Mesenchymal stem cell (in vitro differentiated cells and primary cell): ENCODE results near the gene BCL7A.

Source experiments
- DNase-seq: peaks from one replicate; pipeline ENCODE4 v3.0.0-alpha.2; 2013
- H2AFZ ChIP-seq: one replicate; pipeline ENCODE4 v1.6.1; 2013; ENCODE audit warnings: low read depth, mild to moderate bottlenecking, control low read depth, inconsistent platforms, low read length, moderate library complexity
- H2AK5ac ChIP-seq: 2 replicates; pipeline ENCODE4 v1.6.1; 2013; ENCODE audit warnings: low read length, moderate library complexity, mild to moderate bottlenecking, inconsistent platforms; ENCODE audit not compliant: severe bottlenecking
- H2BK120ac ChIP-seq: one replicate; pipeline ENCODE4 v1.6.1; 2013; ENCODE audit warnings: low read depth, mild to moderate bottlenecking, inconsistent platforms, low read length, moderate library complexity
- H2BK12ac ChIP-seq, 2 experiments: one replicate each; pipeline ENCODE4 v1.6.1; 2013; ENCODE audit warnings: inconsistent platforms in 2 of 2, low read length in 2 of 2, mild to moderate bottlenecking in 2 of 2, moderate library complexity in 2 of 2, control low read depth in 1 of 2
- H2BK15ac ChIP-seq: one replicate; pipeline ENCODE4 v1.6.1; 2013; ENCODE audit warnings: mild to moderate bottlenecking, low read depth, inconsistent platforms; ENCODE audit not compliant: poor library complexity, severe bottlenecking
- H2BK5ac ChIP-seq: 2 replicates; pipeline ENCODE4 v1.6.1; 2013; ENCODE audit warnings: low read depth, mild to moderate bottlenecking, low read length, control low read depth, inconsistent platforms; ENCODE audit not compliant: poor library complexity, severe bottlenecking
- H3K14ac ChIP-seq, 2 experiments: one replicate each; pipeline ENCODE4 v1.6.1; 2013; ENCODE audit warnings: inconsistent platforms in 2 of 2, low read length in 2 of 2, control low read depth in 1 of 2, mild to moderate bottlenecking in 1 of 2, moderate library complexity in 1 of 2
- H3K18ac ChIP-seq, 2 experiments: one replicate each; pipeline ENCODE4 v1.6.1; 2013; ENCODE audit warnings: inconsistent platforms in 2 of 2, low read length in 2 of 2, control low read depth in 1 of 2, low read depth in 1 of 2, mild to moderate bottlenecking in 1 of 2
- H3K23ac ChIP-seq, 2 experiments: one replicate each; pipeline ENCODE4 v1.6.1; 2013; ENCODE audit warnings: inconsistent platforms in 2 of 2, low read length in 2 of 2, mild to moderate bottlenecking in 2 of 2, moderate library complexity in 2 of 2, control low read depth in 1 of 2
- H3K27ac ChIP-seq: 2 replicates; pipeline ENCODE4 v1.5.1; 2013; ENCODE audit warnings: mild to moderate bottlenecking, moderate library complexity, low read length, control low read depth, inconsistent platforms; ENCODE audit not compliant: poor library complexity, severe bottlenecking
- H3K27me3 ChIP-seq, 2 experiments: 2 replicates each; pipeline versions ENCODE4 v1.6.1 to v1.7.0; 2013; ENCODE audit warnings: low read length in 2 of 2, mild to moderate bottlenecking in 2 of 2, moderate library complexity in 2 of 2, control low read depth in 1 of 2, inconsistent platforms in 1 of 2; ENCODE audit not compliant: control insufficient read depth in 1 of 2, insufficient read depth in 1 of 2
- H3K36me3 ChIP-seq, 2 experiments: 2 replicates each; pipeline versions ENCODE4 v1.6.1 to v1.7.0; 2013; ENCODE audit warnings: low read length in 2 of 2, control low read depth in 1 of 2, inconsistent platforms in 1 of 2, low read depth in 1 of 2, mild to moderate bottlenecking in 1 of 2; ENCODE audit not compliant: insufficient read depth in 2 of 2, control insufficient read depth in 1 of 2
- H3K4ac ChIP-seq, 2 experiments: one replicate each; pipeline ENCODE4 v1.6.1; 2013; ENCODE audit warnings: inconsistent platforms in 2 of 2, low read length in 2 of 2, mild to moderate bottlenecking in 2 of 2, moderate library complexity in 2 of 2, control low read depth in 1 of 2, low read depth in 1 of 2
- H3K4me1 ChIP-seq: 2 replicates; pipeline ENCODE4 v1.6.1; 2013; ENCODE audit warnings: low read depth, low read length, control low read depth; ENCODE audit not compliant: control insufficient read depth, insufficient read depth
- H3K4me2 ChIP-seq: 2 replicates; pipeline ENCODE4 v1.6.1; 2013; ENCODE audit warnings: low read length, mild to moderate bottlenecking, inconsistent platforms; ENCODE audit not compliant: poor library complexity, severe bottlenecking
- H3K4me3 ChIP-seq, 2 experiments: 2 replicates each; pipeline versions ENCODE4 v1.5.1 to v1.7.0; 2013; ENCODE audit warnings: low read length in 2 of 2, mild to moderate bottlenecking in 2 of 2, control low read depth in 1 of 2, low read depth in 1 of 2; ENCODE audit not compliant: insufficient read depth in 1 of 2
- H3K79me1 ChIP-seq: replicated peaks from 2 replicates; pipeline ENCODE4 v1.6.1; 2013; ENCODE audit warnings: mild to moderate bottlenecking, control low read depth, low read length, inconsistent platforms; ENCODE audit not compliant: poor library complexity, severe bottlenecking
- H3K9ac ChIP-seq: 2 replicates; pipeline ENCODE4 v1.7.0; 2013; ENCODE audit warnings: mild to moderate bottlenecking, low read length, moderate library complexity
- H3K9me3 ChIP-seq: 2 replicates; pipeline ENCODE4 v1.7.0; 2013; ENCODE audit warnings: mild to moderate bottlenecking, low read length; ENCODE audit not compliant: control insufficient read depth
- H4K8ac ChIP-seq: one replicate; pipeline ENCODE4 v1.6.1; 2013; ENCODE audit warnings: inconsistent platforms, mild to moderate bottlenecking, low read length, moderate library complexity
- H4K91ac ChIP-seq: one replicate; pipeline ENCODE4 v1.6.1; 2013; ENCODE audit warnings: mild to moderate bottlenecking, low read length, inconsistent platforms
- WGBS: methylation state at CpG from one replicate; pipeline ENCODE4 v1.1.7; 2013; ENCODE audit warnings: mixed read lengths; 5-methylcytosine and 5-hydroxymethylcytosine counted together

The BCL7A gene

DNA sequence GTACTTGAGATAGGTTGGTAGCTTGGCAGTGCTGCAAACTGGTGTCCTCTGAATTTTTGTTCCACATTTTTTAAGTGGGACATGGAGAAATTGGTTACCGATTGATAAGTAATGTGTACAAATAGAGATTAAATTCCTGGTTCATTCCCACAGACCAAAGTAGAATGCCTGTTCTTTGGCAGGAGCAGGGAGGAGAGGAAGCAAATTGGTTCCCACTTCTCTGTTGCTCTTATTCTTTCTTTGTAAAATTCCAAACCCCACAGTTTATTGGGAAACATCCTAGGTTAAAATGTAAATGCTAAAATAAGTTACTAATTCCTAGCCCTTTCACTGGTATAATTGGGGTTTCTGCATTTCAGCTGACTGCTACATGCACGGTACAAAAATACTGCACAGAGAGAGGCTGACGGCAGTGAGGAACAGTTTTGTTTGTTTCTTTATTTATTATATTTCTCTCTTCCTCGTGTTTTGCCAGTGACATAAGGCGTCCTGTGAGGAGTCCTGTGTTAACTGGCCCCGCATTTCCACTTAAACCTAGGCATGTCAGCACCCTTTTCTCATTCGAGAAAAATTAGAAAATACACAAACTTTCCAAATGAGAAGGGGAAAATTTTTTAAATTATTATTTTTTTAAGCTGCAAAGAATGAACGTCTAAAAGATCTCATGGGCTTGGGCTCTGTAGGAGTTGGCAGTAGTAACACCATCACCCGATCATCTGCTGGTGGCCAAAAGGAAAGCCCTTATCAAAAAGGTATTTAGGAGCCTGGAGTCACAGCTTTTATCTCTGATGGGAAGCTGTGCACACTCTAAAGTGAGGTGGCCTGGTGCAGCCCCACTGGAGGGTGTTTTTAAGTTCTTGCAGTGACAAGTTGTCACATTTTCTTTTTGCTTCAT lies 25.4 kb upstream of the BCL7A start:
- H3K23ac ChIP-seq: no peak overlapping the region
- no peak overlapping the region for H2BK12ac ChIP-seq
- H2AK5ac ChIP-seq: no peak overlapping the region
- no peak overlapping the region for H3K14ac ChIP-seq
- H3K9me3 ChIP-seq: no peaks in the 10 kb centered on the region
- H4K8ac ChIP-seq: no peak overlapping the region
- H3K4me2 ChIP-seq: peak overlapping the region; percentile 31
- H3K4me1 ChIP-seq: peaks cover 17% of the 10 kb centered on the region
- H3K9ac ChIP-seq: no peak overlapping the region
- no peak overlapping the region for H3K4me3 ChIP-seq
- H2AFZ ChIP-seq: no peak overlapping the region
- no peak overlapping the region for H3K18ac ChIP-seq
- 55% methylated on average over 7 of the region's 9 CpGs for WGBS
- no peak overlapping the region for H2BK5ac ChIP-seq
- H3K79me1 ChIP-seq: no peaks in the 10 kb centered on the region
- H3K27me3 ChIP-seq: no peaks in the 10 kb centered on the region
- H3K27ac ChIP-seq: peak overlapping the region; percentile 56
- H4K91ac ChIP-seq: no peak overlapping the region
- no peak overlapping the region for H2BK15ac ChIP-seq
- peak; percentile 10 for DNase-seq
- H2BK120ac ChIP-seq: no peak overlapping the region
- H3K4ac ChIP-seq: no peak overlapping the region
- peaks cover 0 to under 1% of the 10 kb centered on the region in 2 experiments for H3K36me3 ChIP-seq

DNA sequence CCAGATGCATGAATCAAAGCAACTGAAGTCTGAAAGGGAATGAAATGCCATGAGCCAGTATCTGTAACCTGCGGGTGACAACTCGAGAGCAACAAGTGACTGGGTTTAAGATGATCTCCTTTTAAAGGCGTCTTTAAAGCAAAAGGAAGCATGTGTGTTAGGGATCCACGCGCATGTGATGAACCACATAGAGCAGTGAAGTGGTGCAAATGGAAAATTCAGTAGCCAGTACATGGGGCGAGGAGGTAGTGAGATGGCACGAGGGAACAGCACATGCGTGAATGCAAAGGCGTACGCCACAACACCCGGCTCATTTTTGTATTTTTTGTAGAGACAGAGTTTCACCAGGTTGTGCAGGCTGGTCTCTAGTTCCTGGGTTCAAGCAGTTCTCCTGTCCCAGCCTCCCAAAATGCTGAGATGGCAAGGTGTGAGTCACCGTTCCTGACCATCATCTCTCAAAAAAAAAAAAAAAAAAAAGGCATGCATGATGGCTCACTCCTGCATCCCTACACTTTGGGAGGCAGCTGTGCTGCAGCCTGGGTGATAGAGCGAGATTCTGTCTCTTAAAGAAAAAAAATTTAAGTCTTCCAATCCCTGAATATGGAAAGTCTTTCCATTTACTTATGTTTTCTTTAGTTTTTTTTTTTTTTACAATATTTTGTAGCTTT lies 24.6 kb upstream of the BCL7A start:
- Histone ChIP-seq H3K4me1 (peaks cover 14% of the 10 kb centered on the region), H2BK5ac (no peak overlapping the region), H2BK120ac (no peak overlapping the region), H2BK15ac (no peak overlapping the region), H3K4me3 (no peak overlapping the region), H3K18ac (peak overlapping the region in 1 of 2 experiments; percentile 68), H4K8ac (no peak overlapping the region), H3K23ac (no peak overlapping the region), H3K9me3 (no peaks in the 10 kb centered on the region), H3K36me3 (peaks cover 0 to 6% of the 10 kb centered on the region in 2 experiments), H4K91ac (no peak overlapping the region), H3K27me3 (no peaks in the 10 kb centered on the region), H2AFZ (no peak overlapping the region), H3K9ac (no peak overlapping the region), H3K14ac (no peak overlapping the region), H3K79me1 (no peaks in the 10 kb centered on the region), H3K27ac (no peak overlapping the region), H3K4ac (no peak overlapping the region), H2AK5ac (no peak overlapping the region), H2BK12ac (no peak overlapping the region), H3K4me2 (no peak overlapping the region)
- 85% methylated on average over 12 of the region's 13 CpGs for WGBS
- DNase-seq: no peak

DNA sequence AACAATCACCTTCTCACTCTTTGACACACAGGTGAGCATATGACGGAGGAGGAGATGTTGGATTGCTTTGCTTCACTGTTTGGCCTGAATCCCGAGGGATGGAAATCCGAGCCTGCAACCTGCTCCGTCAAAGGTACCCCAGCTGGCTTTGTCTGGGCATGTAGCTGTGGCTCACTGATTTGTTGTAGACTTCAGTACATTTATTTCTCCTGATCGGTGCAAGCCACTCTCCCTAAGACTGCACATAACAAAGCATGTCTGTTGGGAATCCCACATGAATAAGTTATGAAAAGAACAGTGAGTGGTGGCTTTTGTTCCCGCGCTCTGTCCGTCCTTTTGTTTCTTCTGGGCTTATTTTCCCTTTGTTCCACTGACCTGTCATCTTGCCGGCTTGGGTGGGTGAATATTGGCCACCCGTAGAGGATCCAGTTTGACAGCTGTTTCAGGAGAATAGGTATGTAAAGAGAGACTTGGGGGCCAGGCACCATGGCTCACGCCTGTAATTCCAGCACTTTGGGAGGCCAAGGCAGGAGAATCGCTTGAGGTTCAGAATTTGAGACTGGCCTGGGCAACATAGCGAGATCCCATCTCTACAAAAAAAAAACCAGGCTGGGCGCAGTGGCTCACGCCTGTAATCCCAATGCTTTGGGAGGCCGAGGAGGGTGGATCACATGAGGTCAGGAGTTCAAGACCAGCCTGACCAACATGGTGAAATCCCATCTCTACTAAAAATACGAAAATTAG lies 20.0 kb upstream of the BCL7A start:
- H2AK5ac ChIP-seq: no peak overlapping the region
- no peak overlapping the region for H3K4me2 ChIP-seq
- H2AFZ ChIP-seq: no peak overlapping the region
- H3K18ac ChIP-seq: no peak overlapping the region
- H3K4me3 ChIP-seq: no peak overlapping the region
- no peak overlapping the region for H4K91ac ChIP-seq
- no peak overlapping the region for H2BK120ac ChIP-seq
- peaks cover 10% of the 10 kb centered on the region for H3K4me1 ChIP-seq
- no peak overlapping the region for H3K23ac ChIP-seq
- H2BK12ac ChIP-seq: no peak overlapping the region
- no peak overlapping the region for H4K8ac ChIP-seq
- H3K79me1 ChIP-seq: no peaks in the 10 kb centered on the region
- H3K4ac ChIP-seq: no peak overlapping the region
- 91% methylated on average over 15 of the region's 17 CpGs for WGBS
- no peaks in the 10 kb centered on the region for H3K9me3 ChIP-seq
- H2BK15ac ChIP-seq: no peak overlapping the region
- H3K14ac ChIP-seq: no peak overlapping the region
- DNase-seq: no peak
- H2BK5ac ChIP-seq: no peak overlapping the region
- peaks cover 6 to 8% of the 10 kb centered on the region in 2 experiments for H3K36me3 ChIP-seq
- H3K27ac ChIP-seq: no peak overlapping the region
- H3K9ac ChIP-seq: no peak overlapping the region
- H3K27me3 ChIP-seq: no peaks in the 10 kb centered on the region
